ENCODE measurements around the gene BEGAIN. TPM values are rescaled to one million over a fixed set of nuclear protein-coding genes. Genes with fewer than 3 reads are reported as not detected.

BEGAIN gene
- total and polyA plus RNA-seq, 7 donors, result 0.36 to 1.4 (median 0.60) TPM

DNA sequence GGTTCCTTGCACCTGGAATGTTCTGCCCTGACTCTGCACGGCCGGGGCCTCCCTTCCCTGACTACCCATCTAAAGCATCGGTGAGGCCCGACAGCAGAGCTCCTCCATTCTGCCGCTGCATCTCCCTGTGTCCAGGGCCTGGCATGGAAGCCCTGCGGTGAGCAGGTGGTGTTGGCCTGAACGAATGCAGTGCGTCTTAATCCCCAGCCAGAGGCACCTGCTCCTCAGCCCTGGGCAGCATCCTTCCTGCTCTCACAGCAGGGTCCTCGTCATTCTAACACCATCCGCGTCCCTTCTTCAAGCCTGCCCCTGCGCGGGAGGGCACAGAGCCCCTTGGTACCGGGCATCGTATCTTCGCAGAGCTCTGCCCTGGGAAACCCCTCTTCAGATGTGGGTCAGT, 15.4 kb downstream of the BEGAIN start:
- peaks cover 0 to 27% (median 23%) of the 10 kb centered on the region in 4 donors for H3K4me1 ChIP-seq
- intact Hi-C loops (cut with DNase I), result no loop called here
- no peaks in the 10 kb centered on the region for H3K9me3 ChIP-seq
- no peak overlapping the region for H3K27ac ChIP-seq
- no peaks in the 10 kb centered on the region for H3K36me3 ChIP-seq
- TF ChIP-seq CTCF (IDR thresholded peaks at IDR 0.05), result no peak
- TF ChIP-seq EP300 (IDR thresholded peaks at IDR 0.05), result no peak
- no peak for TF ChIP-seq POLR2AphosphoS5 (IDR thresholded peaks at IDR 0.05)
- no peak for TF ChIP-seq POLR2A (IDR thresholded peaks at IDR 0.05)
- no peak for DNase-seq
- H3K27me3 ChIP-seq, result peaks cover 23 to 79% (median 44%) of the 10 kb centered on the region in 3 donors
- 87 to 91% methylated on average over 16 of the region's 16 CpGs for WGBS, 2 donors
- H3K4me3 ChIP-seq, result no peak overlapping the region

DNA sequence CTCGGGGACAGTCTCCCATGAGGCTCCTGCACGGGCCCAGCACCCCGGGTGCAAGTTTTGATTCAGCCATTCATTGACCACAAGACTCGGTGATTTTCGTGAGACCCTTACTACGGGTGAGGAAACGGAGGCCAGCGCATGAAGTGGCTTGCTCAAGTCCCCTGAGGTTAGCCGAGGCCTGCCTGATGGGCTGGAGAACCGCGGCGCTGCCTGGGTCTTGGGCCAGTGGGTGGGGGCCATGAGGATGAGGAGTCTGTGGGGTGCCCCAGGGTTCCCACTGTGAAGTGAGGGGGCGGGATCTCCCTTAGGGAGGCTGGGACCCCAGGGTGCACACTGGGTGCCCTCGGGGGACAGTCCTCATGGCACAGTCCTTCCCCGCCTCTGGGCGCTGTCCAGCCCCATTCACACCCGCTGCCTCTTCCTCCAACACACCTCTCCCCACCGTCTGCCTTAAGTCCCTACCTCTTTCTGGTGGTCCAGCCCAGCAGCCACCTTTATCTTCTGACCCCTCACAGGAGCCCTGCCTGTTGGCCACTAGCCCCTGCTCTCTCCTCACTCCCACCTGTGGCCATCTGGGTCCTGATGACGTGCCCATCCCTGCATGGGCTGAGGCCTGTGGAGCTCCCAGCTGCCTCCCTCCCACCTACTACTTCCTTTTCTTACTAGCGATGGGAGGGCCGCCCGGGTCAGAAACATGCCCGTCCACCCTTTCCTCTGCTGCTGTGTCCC, 16.3 kb downstream of the BEGAIN start:
- no peak for DNase-seq
- no peaks in the 10 kb centered on the region for H3K36me3 ChIP-seq
- no peak overlapping the region for H3K27ac ChIP-seq
- intact Hi-C loops (cut with DNase I), result no loop called here
- TF ChIP-seq POLR2A (IDR thresholded peaks at IDR 0.05) (no peak), EP300 (IDR thresholded peaks at IDR 0.05) (no peak), POLR2AphosphoS5 (IDR thresholded peaks at IDR 0.05) (no peak), CTCF (IDR thresholded peaks at IDR 0.05) (no peak)
- H3K4me1 ChIP-seq, result peaks cover 0 to 28% (median 23%) of the 10 kb centered on the region in 4 donors
- no peaks in the 10 kb centered on the region for H3K9me3 ChIP-seq
- WGBS, 2 donors, result 79 to 82% methylated on average over 23 of the region's 23 CpGs
- peaks cover 28 to 88% (median 54%) of the 10 kb centered on the region in 3 donors for H3K27me3 ChIP-seq
- no peak overlapping the region for H3K4me3 ChIP-seq

GRCh38 chr14:100569734-100570286, 17.4 kb downstream of the BEGAIN start:
- Histone ChIP-seq H3K4me3 (no peak overlapping the region), H3K27ac (no peak overlapping the region), H3K27me3 (peaks cover 28 to 93% (median 62%) of the 10 kb centered on the region in 3 donors), H3K4me1 (peaks cover 0 to 28% (median 23%) of the 10 kb centered on the region in 4 donors), H3K36me3 (no peaks in the 10 kb centered on the region), H3K9me3 (no peaks in the 10 kb centered on the region)
- intact Hi-C loops (cut with DNase I), result no loop called here
- no peak for DNase-seq
- no peak for TF ChIP-seq CTCF (IDR thresholded peaks at IDR 0.05)
- TF ChIP-seq POLR2A (IDR thresholded peaks at IDR 0.05), result no peak
- TF ChIP-seq EP300 (IDR thresholded peaks at IDR 0.05), result no peak
- no peak for TF ChIP-seq POLR2AphosphoS5 (IDR thresholded peaks at IDR 0.05)
- 45 to 55% methylated on average over 14 of the region's 14 CpGs for WGBS, 2 donors

DNA sequence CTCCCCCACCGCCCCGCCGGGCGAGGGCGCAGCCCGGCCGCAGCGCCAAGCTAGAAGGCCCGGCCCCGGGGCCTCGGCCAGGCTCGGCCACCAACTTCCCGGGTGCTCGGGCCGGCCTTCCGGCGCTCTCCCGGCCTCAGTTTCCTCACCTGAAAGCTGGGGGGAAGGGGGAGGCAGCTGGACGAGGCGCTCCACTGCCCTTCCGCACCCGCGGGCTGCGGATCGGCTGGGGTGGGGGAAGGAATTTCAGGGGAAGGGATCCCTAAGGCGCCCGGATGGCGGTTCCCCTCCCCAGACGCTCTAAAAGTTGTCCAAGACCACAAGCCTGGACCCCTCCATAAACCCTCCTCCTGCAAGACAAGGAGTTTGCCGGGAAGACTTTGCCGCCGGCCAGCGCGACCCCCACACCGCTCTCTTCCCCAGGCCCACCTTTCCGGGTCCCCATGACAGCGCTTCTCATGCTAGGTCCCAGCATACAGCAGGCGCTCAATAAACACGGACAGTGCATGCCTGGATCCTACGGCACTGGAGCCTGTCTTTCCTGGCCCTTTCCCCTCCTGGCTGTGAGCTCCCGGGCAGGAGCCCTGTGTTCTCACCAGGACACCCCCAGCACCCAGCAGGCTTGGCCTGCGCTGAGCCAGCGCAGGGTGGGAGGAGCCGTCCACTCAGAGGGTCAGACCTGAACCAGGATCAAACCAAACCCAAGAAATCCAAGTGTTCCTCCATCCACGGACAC, 18.1 kb downstream of the BEGAIN start:
- Histone ChIP-seq H3K36me3 (no peaks in the 10 kb centered on the region), H3K9me3 (no peaks in the 10 kb centered on the region), H3K27ac (no peak overlapping the region), H3K27me3 (peaks cover 28 to 97% (median 62%) of the 10 kb centered on the region in 3 donors), H3K4me1 (peaks cover 0 to 28% (median 23%) of the 10 kb centered on the region in 4 donors), H3K4me3 (peak overlapping the region in 3 of 4 donors; percentile 35 to 52 (median 47))
- no peak for TF ChIP-seq POLR2A (IDR thresholded peaks at IDR 0.05)
- no peak for TF ChIP-seq CTCF (IDR thresholded peaks at IDR 0.05)
- no peak for TF ChIP-seq POLR2AphosphoS5 (IDR thresholded peaks at IDR 0.05)
- TF ChIP-seq EP300 (IDR thresholded peaks at IDR 0.05), result no peak
- intact Hi-C loops (cut with DNase I), result no loop called here
- no peak for DNase-seq
- WGBS, 2 donors, result 9 to 10% methylated on average over 45 of the region's 45 CpGs
